NB4 (cell line): ENCODE results near the gene DMC1.

Experiments
- DNase-seq: peaks from one replicate; pipeline ENCODE4 v3.0.0; 2010; ENCODE audit warnings: low read depth
- H3K4me3 ChIP-seq: one replicate; pipeline ENCODE4 v1.5.1; 2011; ENCODE audit warnings: mild to moderate bottlenecking, low read depth, low read length, moderate library complexity
- CTCF ChIP-seq: IDR thresholded peaks from one replicate; pipeline ENCODE4 v1.5.1; 2012; ENCODE audit warnings: low read depth, low read length
- MYC ChIP-seq: IDR thresholded peaks from 2 replicates; pipeline ENCODE4 v1.6.1; 2011; ENCODE audit warnings: low read depth, low read length
- POLR2A ChIP-seq: IDR thresholded peaks from 2 replicates; pipeline ENCODE4 v1.6.1; 2011; ENCODE audit warnings: mild to moderate bottlenecking; ENCODE audit not compliant: insufficient read length; ENCODE audit errors: extremely low read depth
- TF ChIP-seq, protein P1 (sequence below): IDR thresholded peaks from 2 replicates; pipeline ENCODE4 v1.6.1; 2011; ENCODE audit warnings: low read depth, low read length

DMC1 gene

GRCh38 chr22:38569181-38569971, 607 bp downstream of the DMC1 start:
- H3K4me3 ChIP-seq, result peak overlapping the region; percentile 76
- DNase-seq, result peak; percentile 36
- TF ChIP-seq POLR2A (no peak), MYC (no peak), CTCF (no peak)
- TF ChIP-seq, protein P1, sequence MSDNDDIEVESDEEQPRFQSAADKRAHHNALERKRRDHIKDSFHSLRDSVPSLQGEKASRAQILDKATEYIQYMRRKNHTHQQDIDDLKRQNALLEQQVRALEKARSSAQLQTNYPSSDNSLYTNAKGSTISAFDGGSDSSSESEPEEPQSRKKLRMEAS, result no peak

DNA sequence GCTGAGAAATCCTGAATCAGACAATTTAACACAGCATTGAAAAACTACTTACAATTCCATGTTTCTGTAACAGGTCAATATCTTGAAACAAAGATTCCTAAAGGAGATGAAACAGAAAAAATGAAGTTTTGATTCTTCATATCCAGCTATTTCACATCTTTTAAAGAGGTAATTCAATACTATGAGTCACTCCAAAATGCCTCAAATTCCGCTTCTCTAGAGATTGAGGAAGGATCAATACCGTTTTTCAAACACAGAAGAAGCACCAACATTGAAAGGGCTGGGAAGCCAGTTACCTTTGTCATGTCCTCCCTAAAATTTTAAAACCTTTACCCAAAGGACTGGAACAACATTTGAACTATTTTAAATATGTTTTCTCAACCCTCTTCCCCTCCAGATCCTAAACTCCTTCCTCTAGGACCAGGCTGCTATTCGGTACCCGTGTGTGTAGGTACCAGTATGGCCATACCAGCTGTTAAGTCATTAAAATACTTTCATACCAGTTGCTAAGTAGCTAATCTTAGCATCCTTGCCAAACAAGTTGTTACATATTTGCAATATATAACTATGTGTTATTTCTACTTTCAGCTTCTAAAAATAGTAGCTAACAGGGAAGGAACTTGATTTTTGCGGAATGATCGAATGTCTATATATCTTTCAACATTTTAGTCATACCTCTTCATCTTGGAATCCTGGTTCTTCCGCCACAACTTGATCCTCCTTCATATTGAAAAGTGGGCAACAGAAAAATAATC, 2.3 kb downstream of the DMC1 start:
- TF ChIP-seq MYC, result no peak
- TF ChIP-seq, protein P1, result no peak
- no peak for TF ChIP-seq CTCF
- TF ChIP-seq POLR2A, result no peak
- no peak for DNase-seq
- H3K4me3 ChIP-seq, result no peak overlapping the region

DNA sequence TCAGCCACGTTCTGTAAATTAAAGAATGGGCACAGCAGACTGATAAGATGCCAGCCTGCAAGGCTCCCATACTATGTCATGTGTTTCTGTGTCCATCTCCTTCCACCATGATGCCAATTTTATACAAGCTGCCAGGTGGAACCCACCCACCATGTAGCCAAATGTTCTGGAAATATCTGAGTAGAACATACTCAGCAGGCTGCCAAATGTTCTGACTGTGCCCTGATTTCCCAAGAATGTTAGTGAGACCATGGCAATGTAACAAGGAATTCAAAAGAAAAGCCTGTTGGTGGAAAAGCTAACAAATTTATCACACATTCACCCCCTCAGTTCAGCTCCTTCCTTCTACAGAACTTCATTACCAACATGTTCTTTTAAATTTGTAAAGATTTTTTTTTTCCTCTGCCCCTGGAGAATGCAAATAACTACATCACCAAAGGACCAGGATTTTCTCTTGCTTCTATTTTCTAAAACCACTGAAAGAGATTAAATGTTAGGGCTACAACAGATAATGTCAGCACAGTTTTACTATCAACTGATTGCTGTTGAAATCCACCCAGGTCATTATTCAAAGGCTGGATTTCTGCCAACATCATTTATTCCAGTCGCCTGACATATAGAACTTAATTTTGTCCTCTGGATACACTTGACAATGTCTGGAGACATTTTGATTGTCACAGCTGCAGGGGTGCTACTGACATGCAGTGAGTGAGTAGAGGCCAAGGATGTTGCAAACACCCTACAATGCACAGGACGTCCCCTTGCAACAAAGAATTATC, 3.1 kb downstream of the DMC1 start:
- DNase-seq, result no peak
- no peak for TF ChIP-seq POLR2A
- TF ChIP-seq, protein P1, result no peak
- TF ChIP-seq CTCF, result no peak
- no peak for TF ChIP-seq MYC
- H3K4me3 ChIP-seq, result no peak overlapping the region

- TF ChIP-seq CTCF (no peak), MYC (no peak), POLR2A (no peak)
- TF ChIP-seq, protein P1, result no peak
- DNase-seq, result no peak
- no peak overlapping the region for H3K4me3 ChIP-seq
Observed at GRCh38 chr22:38565441-38565840, 4.5 kb downstream of the DMC1 start.

DNA sequence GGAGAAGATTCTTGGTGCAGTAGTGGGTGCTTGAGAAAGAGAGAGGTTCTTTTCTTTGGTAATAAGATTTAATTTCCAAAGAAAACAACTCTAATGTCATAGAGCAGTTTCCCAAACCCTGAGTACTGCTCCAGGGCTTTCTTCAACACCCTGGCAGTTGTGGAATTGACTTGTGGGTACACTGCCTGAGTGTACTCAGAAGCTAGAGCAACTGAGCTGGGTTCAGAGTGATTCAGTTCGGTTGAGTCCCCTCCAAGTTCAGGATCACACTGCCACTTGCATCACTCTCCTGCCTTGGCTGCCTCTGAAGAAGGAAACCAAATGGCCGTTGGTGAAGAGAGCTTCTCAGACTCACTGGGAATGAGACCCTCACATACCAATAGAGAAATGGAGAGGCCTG, 5.3 kb downstream of the DMC1 start:
- DNase-seq, result no peak
- TF ChIP-seq CTCF (no peak), MYC (no peak), POLR2A (no peak)
- TF ChIP-seq, protein P1, result no peak
- H3K4me3 ChIP-seq, result no peak overlapping the region
